Measurements from ENCODE around the gene XPO4.
"Not testable (repeated sequence)": the region's sequence is repeated elsewhere in the genome, so short reads cannot be mapped to it uniquely, and the experiment has no call there.

DNA sequence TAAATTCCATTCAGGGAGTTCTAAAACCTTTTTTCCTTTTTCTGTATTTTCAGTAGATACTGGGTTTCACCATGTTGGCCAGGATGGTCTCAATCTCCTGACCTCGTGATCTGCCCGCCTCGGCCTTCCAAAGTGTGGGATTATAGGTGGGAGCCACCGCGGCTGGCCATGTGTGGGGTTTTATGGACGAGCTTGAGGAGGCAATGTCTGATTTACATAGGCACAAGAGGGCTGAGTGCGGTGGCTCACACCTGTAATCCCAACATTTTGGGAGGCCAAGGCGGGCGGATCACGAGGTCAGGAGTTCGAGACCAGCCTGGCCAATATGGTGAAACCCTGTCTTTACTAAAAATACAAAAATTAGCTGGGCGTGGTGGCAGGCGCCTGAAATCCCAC is 22.8 kb upstream of the XPO4 start:
- TF ChIP-seq, protein P1, sequence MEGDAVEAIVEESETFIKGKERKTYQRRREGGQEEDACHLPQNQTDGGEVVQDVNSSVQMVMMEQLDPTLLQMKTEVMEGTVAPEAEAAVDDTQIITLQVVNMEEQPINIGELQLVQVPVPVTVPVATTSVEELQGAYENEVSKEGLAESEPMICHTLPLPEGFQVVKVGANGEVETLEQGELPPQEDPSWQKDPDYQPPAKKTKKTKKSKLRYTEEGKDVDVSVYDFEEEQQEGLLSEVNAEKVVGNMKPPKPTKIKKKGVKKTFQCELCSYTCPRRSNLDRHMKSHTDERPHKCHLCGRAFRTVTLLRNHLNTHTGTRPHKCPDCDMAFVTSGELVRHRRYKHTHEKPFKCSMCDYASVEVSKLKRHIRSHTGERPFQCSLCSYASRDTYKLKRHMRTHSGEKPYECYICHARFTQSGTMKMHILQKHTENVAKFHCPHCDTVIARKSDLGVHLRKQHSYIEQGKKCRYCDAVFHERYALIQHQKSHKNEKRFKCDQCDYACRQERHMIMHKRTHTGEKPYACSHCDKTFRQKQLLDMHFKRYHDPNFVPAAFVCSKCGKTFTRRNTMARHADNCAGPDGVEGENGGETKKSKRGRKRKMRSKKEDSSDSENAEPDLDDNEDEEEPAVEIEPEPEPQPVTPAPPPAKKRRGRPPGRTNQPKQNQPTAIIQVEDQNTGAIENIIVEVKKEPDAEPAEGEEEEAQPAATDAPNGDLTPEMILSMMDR (IDR thresholded peaks at IDR 0.05; ENCODE audit: insufficient read depth, low read length, poor library complexity, severe bottlenecking) = not testable (repeated sequence)
- TF ChIP-seq EZH2phosphoT487 (conservative IDR thresholded peaks at IDR 0.05; ENCODE audit: low read length) = not testable (repeated sequence)

Measured in SU-DHL-6 (cell line).